A673 (cell line): ENCODE measurements around the gene PKIB.

Source experiments
- CTCF ChIP-seq: fragments of 300-800, 200-600 bp; sonication (generic); conservative IDR thresholded peaks from 2 replicates; pipeline ENCODE4 v1.5.1; 2017; ENCODE audit warnings: low read depth, mild to moderate bottlenecking, antibody characterized with exemption, low read length, moderate library complexity, mixed read lengths
- EZH2 ChIP-seq: fragments of 200-600 bp; sonication (generic); IDR thresholded peaks from 2 replicates; pipeline ENCODE4 v1.6.1; 2017; ENCODE audit warnings: borderline replicate concordance, low read depth, mild to moderate bottlenecking, mixed read lengths, antibody characterized with exemption, low read length; ENCODE audit not compliant: poor library complexity, severe bottlenecking

- TF ChIP-seq CTCF (no peak), EZH2 (no peak)
These were observed 38.3 kb upstream of the PKIB start for GRCh38 chr6:122571888-122572287.
